Progenitor cell of endocrine pancreas (in vitro differentiated cells): ENCODE measurements around the gene ATXN1. TPM values are rescaled to one million over a fixed set of nuclear protein-coding genes. Genes with fewer than 3 reads are reported as not detected.
"Not testable (repeated sequence)": the region's sequence is repeated elsewhere in the genome, so short reads cannot be mapped to it uniquely, and the experiment has no call there.

Source experiments
- DNase-seq: peaks from one replicate; pipeline ENCODE4 v3.0.0; 2021; ENCODE audit warnings: low spot score; ENCODE audit not compliant: unreplicated experiment
- H3K27ac Mint-ChIP-seq: 2 replicates; pipeline ENCODE4 v1.8.0; 2021; ENCODE audit warnings: mild to moderate bottlenecking, moderate library complexity, mixed read lengths
- H3K27me3 Mint-ChIP-seq: 2 replicates; pipeline ENCODE4 v1.8.0; 2021; ENCODE audit warnings: mixed read lengths
- H3K36me3 Mint-ChIP-seq: 2 replicates; pipeline ENCODE4 v1.8.0; 2022; ENCODE audit warnings: mixed read lengths; ENCODE audit not compliant: insufficient read depth
- H3K4me1 Mint-ChIP-seq: 2 replicates; pipeline ENCODE4 v1.8.0; 2021; ENCODE audit warnings: low read depth, mixed read lengths
- H3K4me3 Mint-ChIP-seq: 2 replicates; pipeline ENCODE4 v1.8.0; 2021; ENCODE audit warnings: low read depth, mild to moderate bottlenecking, moderate library complexity, mixed read lengths
- H3K9me3 Mint-ChIP-seq: 2 replicates; pipeline ENCODE4 v1.8.0; 2021; ENCODE audit warnings: low read depth, mixed read lengths
- total RNA-seq: library from RNA; stranded (reverse); gene quantifications from 2 replicates; pipeline ENCODE4 v1.2.1, GENCODE V29; 2021
- TF ChIP-seq, protein P1 (sequence below): fragments of 200-600 bp; sonication (generic); IDR thresholded peaks from one replicate; pipeline ENCODE4 v1.5.0; 2021; ENCODE audit warnings: antibody characterized with exemption, mild to moderate bottlenecking; ENCODE audit not compliant: unreplicated experiment

The ATXN1 gene
- total RNA-seq, 1 donor from 2014 or later = 35.8 TPM

GRCh38 chr6:16785496-16785895, 24.2 kb upstream of the ATXN1 start:
- DNase-seq = no peak
- Mint-ChIP-seq H3K4me1 (no peaks in the 10 kb centered on the region), H3K27ac (no peak overlapping the region), H3K36me3 (no peaks in the 10 kb centered on the region), H3K27me3 (peaks cover 12% of the 10 kb centered on the region), H3K4me3 (no peak overlapping the region), H3K9me3 (peaks cover 7% of the 10 kb centered on the region)
- TF ChIP-seq, protein P1, sequence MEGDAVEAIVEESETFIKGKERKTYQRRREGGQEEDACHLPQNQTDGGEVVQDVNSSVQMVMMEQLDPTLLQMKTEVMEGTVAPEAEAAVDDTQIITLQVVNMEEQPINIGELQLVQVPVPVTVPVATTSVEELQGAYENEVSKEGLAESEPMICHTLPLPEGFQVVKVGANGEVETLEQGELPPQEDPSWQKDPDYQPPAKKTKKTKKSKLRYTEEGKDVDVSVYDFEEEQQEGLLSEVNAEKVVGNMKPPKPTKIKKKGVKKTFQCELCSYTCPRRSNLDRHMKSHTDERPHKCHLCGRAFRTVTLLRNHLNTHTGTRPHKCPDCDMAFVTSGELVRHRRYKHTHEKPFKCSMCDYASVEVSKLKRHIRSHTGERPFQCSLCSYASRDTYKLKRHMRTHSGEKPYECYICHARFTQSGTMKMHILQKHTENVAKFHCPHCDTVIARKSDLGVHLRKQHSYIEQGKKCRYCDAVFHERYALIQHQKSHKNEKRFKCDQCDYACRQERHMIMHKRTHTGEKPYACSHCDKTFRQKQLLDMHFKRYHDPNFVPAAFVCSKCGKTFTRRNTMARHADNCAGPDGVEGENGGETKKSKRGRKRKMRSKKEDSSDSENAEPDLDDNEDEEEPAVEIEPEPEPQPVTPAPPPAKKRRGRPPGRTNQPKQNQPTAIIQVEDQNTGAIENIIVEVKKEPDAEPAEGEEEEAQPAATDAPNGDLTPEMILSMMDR = no peak

- not testable (repeated sequence) for H3K9me3 Mint-ChIP-seq, H3K36me3 Mint-ChIP-seq, H3K4me1 Mint-ChIP-seq, DNase-seq, H3K27ac Mint-ChIP-seq, H3K4me3 Mint-ChIP-seq
- peaks cover 12% of the 10 kb centered on the region for H3K27me3 Mint-ChIP-seq
Measured at GRCh38 chr6:16784957-16785356, 23.7 kb upstream of the ATXN1 start.

DNA sequence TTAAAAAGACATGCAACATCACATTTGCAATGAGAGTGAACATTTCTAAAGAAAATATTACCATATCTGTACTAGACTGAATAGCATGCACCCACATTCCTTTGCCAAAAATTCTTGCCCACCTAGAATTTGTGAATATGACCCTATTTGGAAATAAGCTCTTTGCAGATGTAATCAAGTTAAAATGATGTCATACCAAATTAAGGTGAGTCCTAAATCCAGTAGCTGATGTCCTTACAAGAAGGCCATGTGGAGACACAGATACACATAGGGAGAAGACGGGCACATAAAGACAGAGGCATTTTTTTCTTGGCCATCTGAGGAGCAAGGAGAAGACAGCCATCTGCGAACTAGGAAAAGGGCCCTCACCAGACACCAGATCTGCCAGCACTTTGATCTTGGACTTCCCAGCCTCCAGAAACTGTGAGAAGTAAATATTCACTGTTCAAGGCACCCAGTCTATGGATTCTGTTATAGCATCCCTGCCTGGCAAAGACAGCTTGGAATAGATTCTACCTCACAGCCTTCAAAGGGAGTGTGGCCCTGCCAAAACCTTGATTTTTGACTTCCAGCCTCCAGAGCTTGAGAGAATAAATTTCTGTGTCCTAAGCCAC, 22.8 kb upstream of the ATXN1 start:
- Mint-ChIP-seq H3K27me3 (peaks cover 12% of the 10 kb centered on the region), H3K4me3 (no peak overlapping the region), H3K36me3 (no peaks in the 10 kb centered on the region), H3K4me1 (no peaks in the 10 kb centered on the region), H3K27ac (no peak overlapping the region), H3K9me3 (no peaks in the 10 kb centered on the region)
- DNase-seq = no peak
- TF ChIP-seq, protein P1 = no peak

GRCh38 chr6:16783509-16783908, 22.2 kb upstream of the ATXN1 start:
- TF ChIP-seq, protein P1 = no peak
- Mint-ChIP-seq H3K27me3 (peaks cover 12% of the 10 kb centered on the region), H3K4me3 (no peak overlapping the region), H3K4me1 (no peaks in the 10 kb centered on the region), H3K36me3 (no peaks in the 10 kb centered on the region), H3K27ac (no peak overlapping the region), H3K9me3 (no peaks in the 10 kb centered on the region)
- no peak for DNase-seq

GRCh38 chr6:16782278-16782677, 21.0 kb upstream of the ATXN1 start:
- TF ChIP-seq, protein P1 = no peak

GRCh38 chr6:16781348-16782169, 20.3 kb upstream of the ATXN1 start:
- Mint-ChIP-seq H3K27me3 (peaks cover 3% of the 10 kb centered on the region), H3K27ac (no peak overlapping the region), H3K9me3 (no peaks in the 10 kb centered on the region), H3K4me3 (no peak overlapping the region), H3K4me1 (no peaks in the 10 kb centered on the region), H3K36me3 (no peaks in the 10 kb centered on the region)
- TF ChIP-seq, protein P1 = no peak
- DNase-seq = no peak

More at GRCh38 chr6:16782278-16782677, 21.0 kb upstream of the ATXN1 start:
- Mint-ChIP-seq H3K9me3 (no peaks in the 10 kb centered on the region), H3K4me3 (no peak overlapping the region), H3K27me3 (peaks cover 6% of the 10 kb centered on the region), H3K27ac (no peak overlapping the region), H3K4me1 (no peaks in the 10 kb centered on the region), H3K36me3 (no peaks in the 10 kb centered on the region)
- no peak for DNase-seq
